ENCODE data around the gene TEX28.

- TF ChIP-seq POLR2AphosphoS5 (IDR thresholded peaks at IDR 0.05): no peak
- TF ChIP-seq CTCF (IDR thresholded peaks at IDR 0.05): no peak
- no peak for TF ChIP-seq POLR2A (IDR thresholded peaks at IDR 0.05)
These were observed 5.9 kb upstream of the TEX28 start for GRCh38 chrX:154300816-154301215.

All from upper lobe of left lung (tissue), 4 donors.